Ovary (tissue), 10 donors: Measurements from ENCODE around the gene COG2. TPM values are rescaled to one million over a fixed set of nuclear protein-coding genes. Genes with fewer than 3 reads are reported as not detected.
A peak's percentile ranks its signal among the peaks of the same experiment; 100 is the strongest.

Source experiments
- DNase-seq, 5 donors: peaks; one replicate each; pipeline ENCODE4 v3.0.0-alpha.2; 2019 to 2020
- H3K27ac ChIP-seq, 2 donors: fragments of 200-600 bp; one replicate each; pipeline versions ENCODE4 v1.5.1 to v1.8.0; 2019 to 2022
- H3K27me3 ChIP-seq: fragments of 200-600 bp; one replicate; pipeline ENCODE4 v1.8.0; 2022
- H3K36me3 ChIP-seq: fragments of 200-600 bp; sonication (generic); one replicate; pipeline ENCODE4 v1.5.1; 2019
- H3K4me1 ChIP-seq: one replicate; pipeline ENCODE4 v1.8.1; 2013; ENCODE audit warnings: mild to moderate bottlenecking, moderate library complexity; ENCODE audit not compliant: insufficient read depth
- H3K4me3 ChIP-seq: fragments of 200-600 bp; sonication (generic); one replicate; pipeline ENCODE4 v1.5.1; 2017
- H3K9me3 ChIP-seq, 2 donors: fragments of 200-600 bp in 1 of 2; sonication (generic) in 1 of 2; one replicate each; pipeline versions ENCODE4 v1.5.1 to v1.8.1; 2013 to 2019; ENCODE audit warnings: mild to moderate bottlenecking in 1 of 2, moderate library complexity in 1 of 2
- EP300 ChIP-seq: sonication (generic); formaldehyde crosslinking; IDR thresholded peaks from one replicate; pipeline ENCODE4 v1.6.1; 2017; ENCODE audit warnings: antibody characterized with exemption
- POLR2A ChIP-seq: fragments of 450-650 bp; IDR thresholded peaks from one replicate; pipeline ENCODE4 v1.6.1; 2017; ENCODE audit warnings: antibody characterized with exemption, mild to moderate bottlenecking, moderate library complexity
- WGBS, 3 donors: extraction: QIAGEN DNeasy Blood & Tissue Kit in 1 of 3; methylation state at CpG; one replicate each; pipeline versions ENCODE4 v1.1.5 to v1.1.7; 2013 to 2017; 5-methylcytosine and 5-hydroxymethylcytosine counted together
- intact Hi-C, 4 donors: fragments of 100-400 bp; cut with DNase I; formaldehyde crosslinking; loops; one replicate each; pipeline versions ENCODE4 v1.11.0 to v1.15.1; 2022 to 2023
- long read RNA-seq, 3 donors: library from polyadenylated mRNA in 2 of 3; unstranded in 2 of 3; transcript quantifications; one replicate each; pipeline ENCODE4 v2.0.0 and lab custom pipeline, GENCODE V29; 2021 to 2026
- polyA plus RNA-seq, 2 donors: library from polyadenylated mRNA; stranded (reverse); fragments of 200-250 nt in 1 of 2; fragments of 350-450 nt in 1 of 2; fragmentation: Illumina TruSeq in 1 of 2; extraction: RNeasy Lipid Tissue Mini Kit (QIAGEN cat#74804) in 1 of 2; gene quantifications; one replicate each; pipeline ENCODE4 v1.2.3, GENCODE V29; 2013 to 2014
- total RNA-seq, 7 donors: library from RNA; depleted of rRNA in 2 of 7; stranded (reverse); fragments of >200 nt in 2 of 7; fragmentation: NEBNext Ultra II Directional in 3 of 7; extraction: Animal tissue kit (Norgen Biotek cat#: 25700) in 3 of 7; gene quantifications; one replicate each; pipeline versions ENCODE4 v1.1.0 to v1.2.4, GENCODE V29; 2016 to 2023
- TF ChIP-seq, protein P1 (sequence below), 3 donors: fragments of 450-650 bp in 2 of 3; fragments of 200-600 bp in 1 of 3; IDR thresholded peaks; one replicate each; pipeline versions ENCODE4 v1.5.1 to v1.8.0; 2016 to 2022; ENCODE audit warnings: antibody characterized with exemption in 3 of 3, mild to moderate bottlenecking in 1 of 3
- donor health status: DM: no; HTN: no; CAD: no; lungs with moderate emphysema.
- donor health status: DM: no; HTN: no; CAD: no.
- donor health status: Bipolar disorder and iron deficiency.
- donor health status: DM: yes; HTN: yes; CAD: no.
- donor health status: DM: no; HTN: no; CAD: no.
- donor health status: DM: yes; HTN: yes; CAD: no.

COG2 gene, protein sequence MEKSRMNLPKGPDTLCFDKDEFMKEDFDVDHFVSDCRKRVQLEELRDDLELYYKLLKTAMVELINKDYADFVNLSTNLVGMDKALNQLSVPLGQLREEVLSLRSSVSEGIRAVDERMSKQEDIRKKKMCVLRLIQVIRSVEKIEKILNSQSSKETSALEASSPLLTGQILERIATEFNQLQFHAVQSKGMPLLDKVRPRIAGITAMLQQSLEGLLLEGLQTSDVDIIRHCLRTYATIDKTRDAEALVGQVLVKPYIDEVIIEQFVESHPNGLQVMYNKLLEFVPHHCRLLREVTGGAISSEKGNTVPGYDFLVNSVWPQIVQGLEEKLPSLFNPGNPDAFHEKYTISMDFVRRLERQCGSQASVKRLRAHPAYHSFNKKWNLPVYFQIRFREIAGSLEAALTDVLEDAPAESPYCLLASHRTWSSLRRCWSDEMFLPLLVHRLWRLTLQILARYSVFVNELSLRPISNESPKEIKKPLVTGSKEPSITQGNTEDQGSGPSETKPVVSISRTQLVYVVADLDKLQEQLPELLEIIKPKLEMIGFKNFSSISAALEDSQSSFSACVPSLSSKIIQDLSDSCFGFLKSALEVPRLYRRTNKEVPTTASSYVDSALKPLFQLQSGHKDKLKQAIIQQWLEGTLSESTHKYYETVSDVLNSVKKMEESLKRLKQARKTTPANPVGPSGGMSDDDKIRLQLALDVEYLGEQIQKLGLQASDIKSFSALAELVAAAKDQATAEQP
- total RNA-seq (10 to 100 TPM; 17.0 to 24.9 (median 21.5) TPM), polyA plus RNA-seq (10 to 100 TPM in 1 of 2 donors, 1 to 10 TPM in 1; 9.1 to 29.5 TPM)
- long read RNA-seq, donor 1, transcript COG2-202 (18 exons, 2,921 nt): major isoform, 71 of 93 reads
- long read RNA-seq, donor 1, partial matches to known transcripts: 5 of 93 reads
- long read RNA-seq, donor 1, other reads (novel, unspliced or antisense): 13 of 93 reads
- long read RNA-seq, donor 2, partial matches to known transcripts: 0 of 5 reads
- long read RNA-seq, donor 2, other reads (novel, unspliced or antisense): 0 of 5 reads
- long read RNA-seq, donor 3, transcript COG2-202 (18 exons, 2,921 nt): major isoform, 36 of 51 reads
- long read RNA-seq, donor 3, partial matches to known transcripts: 3 of 51 reads
- long read RNA-seq, donor 3, other reads (novel, unspliced or antisense): 11 of 51 reads

DNA sequence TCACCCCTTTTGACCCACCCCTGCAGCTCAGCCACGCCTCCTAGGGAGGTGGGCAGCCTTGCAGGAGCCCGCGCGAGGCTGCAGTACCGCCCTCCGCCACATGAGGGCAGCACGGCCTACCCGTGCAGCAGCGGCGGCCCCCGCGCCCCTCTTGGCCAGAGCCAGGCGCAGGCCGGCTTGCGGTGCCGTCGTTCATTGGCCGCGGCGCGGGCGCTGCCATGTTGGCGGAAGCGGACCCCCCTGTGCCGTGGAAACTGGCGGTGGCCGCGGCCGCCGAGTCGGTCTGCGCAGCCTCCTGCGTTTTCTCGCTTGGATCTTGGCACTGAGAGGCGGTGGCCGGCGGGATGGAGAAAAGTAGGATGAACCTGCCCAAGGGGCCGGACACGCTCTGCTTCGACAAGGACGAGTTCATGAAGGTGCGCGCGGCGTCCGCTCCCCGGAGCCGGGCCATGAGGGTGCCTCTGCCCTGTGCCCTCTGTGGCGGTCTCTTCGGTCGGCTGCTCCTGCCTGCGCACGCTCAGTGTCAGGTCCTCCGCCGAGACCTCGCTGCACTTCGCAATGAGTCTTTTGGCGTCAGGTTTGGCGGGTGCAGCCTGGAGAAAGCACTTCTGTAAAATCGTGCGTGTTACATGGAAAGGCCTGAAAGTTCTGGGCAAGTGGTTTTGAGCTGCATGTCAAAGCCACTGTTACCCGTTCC lies at the start of gene COG2:
COG2 (plus strand) TSS at position 219 of the 697 bp plus-strand sequence; CDS start at position 345, 126 bp downstream.
- TF ChIP-seq, protein P1, sequence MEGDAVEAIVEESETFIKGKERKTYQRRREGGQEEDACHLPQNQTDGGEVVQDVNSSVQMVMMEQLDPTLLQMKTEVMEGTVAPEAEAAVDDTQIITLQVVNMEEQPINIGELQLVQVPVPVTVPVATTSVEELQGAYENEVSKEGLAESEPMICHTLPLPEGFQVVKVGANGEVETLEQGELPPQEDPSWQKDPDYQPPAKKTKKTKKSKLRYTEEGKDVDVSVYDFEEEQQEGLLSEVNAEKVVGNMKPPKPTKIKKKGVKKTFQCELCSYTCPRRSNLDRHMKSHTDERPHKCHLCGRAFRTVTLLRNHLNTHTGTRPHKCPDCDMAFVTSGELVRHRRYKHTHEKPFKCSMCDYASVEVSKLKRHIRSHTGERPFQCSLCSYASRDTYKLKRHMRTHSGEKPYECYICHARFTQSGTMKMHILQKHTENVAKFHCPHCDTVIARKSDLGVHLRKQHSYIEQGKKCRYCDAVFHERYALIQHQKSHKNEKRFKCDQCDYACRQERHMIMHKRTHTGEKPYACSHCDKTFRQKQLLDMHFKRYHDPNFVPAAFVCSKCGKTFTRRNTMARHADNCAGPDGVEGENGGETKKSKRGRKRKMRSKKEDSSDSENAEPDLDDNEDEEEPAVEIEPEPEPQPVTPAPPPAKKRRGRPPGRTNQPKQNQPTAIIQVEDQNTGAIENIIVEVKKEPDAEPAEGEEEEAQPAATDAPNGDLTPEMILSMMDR (IDR thresholded peaks at IDR 0.05): peak; percentile 98 to 100 (median 98)
- TF ChIP-seq EP300 (no peak), POLR2A (peak; percentile 56)
- no peaks in the 10 kb centered on the region for H3K36me3 ChIP-seq
- H3K27me3 ChIP-seq: no peaks in the 10 kb centered on the region
- DNase-seq: peak; percentile 89 to 96 (median 92)
- 0 to 2% (median 0%) methylated on average over 19 to 62 of the region's 62 CpGs for WGBS, 3 donors
- no peaks in the 10 kb centered on the region for H3K9me3 ChIP-seq
- H3K4me1 ChIP-seq: peaks cover 12% of the 10 kb centered on the region
- H3K4me3 ChIP-seq: peak within 1 kb of the TSS; percentile 88
- peak within 1 kb of the TSS in 1 of 2 donors; percentile 53 for H3K27ac ChIP-seq
- intact Hi-C loops: loop anchor here in 3 of 4 donors (5.0 to 10.0 kb wide), 3 partner anchors 130 to 570 kb away; no protein-coding TSS in a partner anchor

DNA sequence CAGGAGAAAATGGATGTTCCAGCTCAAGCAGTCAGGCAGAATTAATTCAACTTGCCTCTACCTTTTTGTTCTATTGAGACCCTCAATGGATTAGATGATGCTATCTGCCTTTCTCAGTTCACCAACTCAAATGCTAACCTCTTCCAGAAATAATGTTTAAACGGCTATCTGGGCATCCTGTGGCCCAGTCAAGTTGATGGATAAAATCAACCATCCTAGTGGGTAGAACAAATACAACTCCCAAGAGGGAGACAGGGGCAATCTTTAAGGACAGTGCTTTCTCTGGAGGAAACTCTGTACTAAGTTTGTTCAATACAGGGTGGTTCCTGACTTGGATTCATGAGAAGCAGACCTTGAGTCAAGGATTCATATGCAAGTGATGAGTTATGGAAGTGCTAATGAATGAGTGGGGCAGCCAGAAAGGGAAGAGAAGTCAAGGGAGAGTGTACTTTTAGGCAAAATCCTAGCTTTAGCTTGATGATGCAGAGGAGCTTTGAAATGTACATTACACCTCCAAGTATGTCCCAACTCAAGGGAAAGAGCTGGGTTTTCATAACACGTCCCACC lies 49.4 kb upstream of the COG2 start:
- no peaks in the 10 kb centered on the region for H3K27me3 ChIP-seq
- WGBS, 3 donors: 29 to 60% (median 32%) methylated on average over 2 of the region's 2 CpGs
- DNase-seq: no peak
- no peaks in the 10 kb centered on the region for H3K4me1 ChIP-seq
- no peaks in the 10 kb centered on the region for H3K9me3 ChIP-seq
- H3K4me3 ChIP-seq: no peak overlapping the region
- no peak overlapping the region for H3K27ac ChIP-seq
- TF ChIP-seq, protein P1 (IDR thresholded peaks at IDR 0.05): no peak
- no peak for TF ChIP-seq EP300
- TF ChIP-seq POLR2A: no peak
- intact Hi-C loops: no loop called here
- no peaks in the 10 kb centered on the region for H3K36me3 ChIP-seq

DNA sequence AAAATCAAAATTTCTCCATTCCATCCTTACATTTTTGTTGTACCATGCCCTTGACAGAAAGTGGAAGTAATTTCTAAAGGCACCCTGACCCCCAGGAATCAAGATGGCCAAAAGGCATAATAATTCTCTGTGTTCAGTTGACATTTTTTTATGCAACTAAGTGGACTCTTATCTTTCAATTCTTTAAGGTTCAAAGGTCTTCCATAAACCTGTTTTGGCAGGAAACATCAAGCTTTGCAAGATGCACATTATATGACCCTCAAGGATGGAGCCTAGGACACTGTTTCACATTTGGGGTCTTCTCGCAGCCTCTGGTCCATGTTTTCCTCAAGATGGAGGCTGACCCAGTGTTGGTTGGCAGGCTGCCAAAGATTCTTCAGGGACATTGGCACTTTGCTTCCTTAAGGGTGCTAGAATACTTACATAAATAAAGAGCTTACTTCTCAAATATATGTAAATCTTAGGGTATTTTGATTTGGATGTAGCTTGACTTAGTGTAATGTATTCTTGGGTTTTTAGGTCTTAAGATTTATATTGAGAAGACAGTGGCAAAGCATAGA lies 48.0 kb upstream of the COG2 start:
- intact Hi-C loops: no loop called here
- TF ChIP-seq EP300 (no peak), POLR2A (no peak)
- TF ChIP-seq, protein P1 (IDR thresholded peaks at IDR 0.05): no peak

More for the DNA sequence above, 48.0 kb upstream of the COG2 start:
- 76 to 89% (median 81%) methylated on average over 1 of the region's 1 CpG for WGBS, 3 donors
- no peak for DNase-seq
- Histone ChIP-seq H3K4me3 (no peak overlapping the region), H3K27me3 (no peaks in the 10 kb centered on the region), H3K36me3 (no peaks in the 10 kb centered on the region), H3K4me1 (no peaks in the 10 kb centered on the region), H3K27ac (no peak overlapping the region), H3K9me3 (no peaks in the 10 kb centered on the region)
